GM18499 (cell line): ENCODE results near the gene PEAK1.

Experiments used
- ATAC-seq: cut with Tn5 transposase; IDR thresholded peaks from one replicate; pipeline ENCODE4 v1.9.1; 2021; ENCODE audit warnings: moderate number of reproducible peaks; ENCODE audit not compliant: insufficient read depth, unreplicated experiment

Gene PEAK1

DNA sequence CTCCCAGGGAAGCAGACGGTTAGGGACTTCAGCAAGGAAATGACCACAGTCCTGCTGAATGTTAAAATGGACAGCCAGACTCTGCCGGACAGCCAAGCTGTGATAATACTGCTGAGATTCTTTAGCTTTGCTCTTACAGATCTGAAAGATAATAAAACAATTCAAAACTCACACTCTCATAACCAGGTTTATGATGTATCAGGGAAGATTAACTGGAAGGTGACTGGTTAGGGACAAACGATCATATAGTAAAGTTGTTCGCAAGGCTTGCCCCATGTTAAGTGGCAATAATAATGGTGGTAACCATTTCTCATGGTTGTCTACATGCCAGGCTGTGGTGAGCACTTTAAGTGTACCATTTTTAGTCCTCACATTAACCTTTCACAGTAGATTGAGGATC lies 304.7 kb downstream of the PEAK1 start:
- no peak for ATAC-seq

- no peak for ATAC-seq
Measured at GRCh38 chr15:77112838-77113504, 306.9 kb downstream of the PEAK1 start.

DNA sequence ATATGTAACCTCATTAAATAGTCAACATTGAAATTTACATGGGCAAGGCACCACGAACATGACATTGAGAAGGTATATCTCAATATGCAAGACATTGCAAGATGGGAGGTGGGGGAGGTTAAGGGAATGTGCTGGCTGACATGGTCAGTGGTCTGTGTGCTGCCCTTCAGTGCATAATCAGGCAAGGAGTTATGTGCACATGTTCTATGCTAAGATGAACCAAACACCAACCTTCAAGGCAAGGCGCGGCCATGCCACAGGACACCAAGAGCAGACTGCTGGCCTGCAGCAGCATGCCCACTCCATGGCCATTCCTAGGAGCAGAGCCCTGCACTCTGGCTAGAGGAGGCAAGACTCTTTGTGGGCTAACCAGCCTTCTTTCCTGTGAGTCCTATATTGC lies 308.1 kb downstream of the PEAK1 start:
- no peak for ATAC-seq

DNA sequence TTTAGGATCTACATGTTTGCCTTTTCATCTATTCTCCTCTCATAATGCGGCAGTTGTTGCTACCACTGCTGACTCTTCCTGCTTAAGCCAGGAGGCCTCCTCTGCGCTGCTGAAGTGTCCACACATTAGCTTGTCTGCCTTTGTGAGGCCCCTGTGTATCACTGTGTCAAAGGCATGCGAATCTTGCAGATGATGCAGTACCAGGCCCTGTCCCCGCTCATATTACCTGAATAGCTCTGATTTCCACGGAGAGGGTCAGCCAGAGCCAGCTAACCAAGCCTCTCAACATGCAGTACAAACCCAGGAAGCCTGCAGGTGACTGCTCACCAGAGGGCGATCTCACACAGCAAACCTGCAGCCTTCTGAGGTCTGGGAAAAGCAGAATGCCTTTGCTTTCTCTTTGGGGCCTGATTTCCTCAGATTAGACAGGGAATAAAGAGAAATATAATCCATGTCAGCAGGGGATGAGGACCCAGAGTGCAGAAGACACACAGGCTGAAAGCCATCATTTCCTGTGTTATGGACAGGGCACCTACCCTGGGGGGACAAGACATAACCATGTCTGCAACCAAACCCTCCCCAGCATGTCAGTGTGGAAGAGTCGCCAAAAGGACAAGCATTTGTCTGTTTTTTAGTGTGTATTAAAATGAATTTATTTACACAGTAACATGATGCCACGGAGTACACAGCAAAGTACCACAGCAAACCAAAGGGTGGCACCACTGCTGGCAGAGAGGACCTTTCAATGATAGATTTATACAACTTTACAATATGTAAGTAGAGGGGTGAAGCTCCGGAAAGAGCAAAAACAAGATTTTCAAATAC lies 312.2 kb downstream of the PEAK1 start:
- ATAC-seq: no peak

DNA sequence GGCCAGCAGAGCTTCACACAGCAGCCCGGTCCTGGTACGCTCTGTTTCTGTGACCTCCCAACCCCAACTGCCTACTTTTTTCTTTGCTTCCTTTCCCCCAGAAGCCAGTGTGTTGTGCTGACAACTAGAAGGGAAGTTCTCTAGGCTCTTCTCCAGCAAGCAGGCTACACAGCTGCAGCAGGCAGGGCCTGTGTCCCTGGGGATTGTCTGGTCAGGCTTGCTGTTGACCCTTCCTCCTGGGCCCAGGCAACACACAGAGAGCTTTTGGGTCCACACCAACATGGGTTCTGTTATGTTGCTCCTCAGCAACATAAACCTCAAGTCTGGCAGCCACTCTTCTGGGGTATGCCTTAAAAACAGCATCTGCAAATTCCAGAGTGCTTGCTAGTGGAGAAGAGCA lies 312.8 kb downstream of the PEAK1 start:
- no peak for ATAC-seq

- no peak for ATAC-seq
Measured at GRCh38 chr15:77104155-77104554, 315.7 kb downstream of the PEAK1 start.

- no peak for ATAC-seq
Measured at GRCh38 chr15:77099741-77100463, 320.0 kb downstream of the PEAK1 start.

GRCh38 chr15:77098572-77098971 lies 321.3 kb downstream of the PEAK1 start:
- ATAC-seq: no peak

- ATAC-seq: no peak
Measured at GRCh38 chr15:77097921-77098320, 322.0 kb downstream of the PEAK1 start.

DNA sequence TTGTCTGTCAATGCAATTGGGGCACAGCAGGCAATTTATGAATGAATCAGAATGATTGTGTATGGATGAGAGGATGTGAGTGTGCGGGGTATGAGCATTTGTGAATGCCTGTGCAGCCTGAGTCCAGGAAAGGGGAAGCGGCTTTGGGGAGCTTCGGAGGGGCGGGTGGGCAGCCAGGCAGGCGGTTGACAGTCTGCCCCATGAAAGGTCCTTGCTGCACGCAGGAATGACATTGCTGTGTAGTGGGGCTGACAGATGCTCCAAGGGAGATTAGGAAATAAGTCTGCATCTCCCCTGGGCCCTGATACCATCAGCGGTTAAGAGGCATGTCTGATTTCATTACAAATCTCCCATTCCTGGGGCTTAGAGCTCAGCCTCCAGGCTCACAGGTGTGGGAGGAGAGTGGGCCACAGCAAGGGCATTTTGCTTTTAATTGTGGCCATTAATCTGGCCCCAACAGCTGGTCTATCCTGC lies 322.6 kb downstream of the PEAK1 start:
- no peak for ATAC-seq

DNA sequence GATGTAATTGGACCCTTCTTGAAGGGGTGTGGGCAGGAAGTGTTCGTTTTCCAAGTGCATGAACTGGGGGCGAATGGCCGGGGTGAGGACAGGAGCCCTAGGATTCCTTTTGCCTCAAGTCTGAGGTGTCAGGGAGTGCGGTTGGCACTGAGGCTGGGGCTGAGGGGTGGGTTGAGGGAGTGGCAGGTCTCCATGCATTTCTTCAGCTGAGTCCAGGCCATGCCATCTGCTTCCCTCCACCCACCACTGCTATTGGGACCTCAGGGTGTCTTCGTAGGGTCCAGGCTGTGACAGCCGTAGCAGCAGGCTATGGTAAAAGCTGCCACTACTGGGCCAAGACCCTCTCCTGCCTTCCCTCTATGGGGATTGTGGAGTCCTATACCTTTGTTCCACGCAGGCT lies 323.4 kb downstream of the PEAK1 start:
- ATAC-seq: no peak

DNA sequence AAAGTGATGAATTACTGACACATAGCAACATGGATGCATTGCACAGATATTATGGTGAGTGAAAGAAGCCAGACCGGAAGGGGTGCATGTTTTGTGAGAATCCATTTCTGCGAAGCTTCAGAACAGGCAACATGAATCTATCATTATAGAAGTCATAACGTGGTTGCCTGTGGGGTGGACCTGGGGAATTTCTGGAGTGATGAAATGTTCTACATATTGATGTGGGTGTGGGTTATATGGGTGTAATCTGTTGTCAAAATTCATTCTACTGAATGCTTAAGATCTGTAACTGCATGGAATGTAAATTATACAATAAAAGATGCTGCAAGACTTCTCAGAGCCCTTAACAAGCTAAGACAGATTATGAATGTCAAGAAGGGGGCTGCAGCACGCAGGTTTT lies 323.8 kb downstream of the PEAK1 start:
- no peak for ATAC-seq

DNA sequence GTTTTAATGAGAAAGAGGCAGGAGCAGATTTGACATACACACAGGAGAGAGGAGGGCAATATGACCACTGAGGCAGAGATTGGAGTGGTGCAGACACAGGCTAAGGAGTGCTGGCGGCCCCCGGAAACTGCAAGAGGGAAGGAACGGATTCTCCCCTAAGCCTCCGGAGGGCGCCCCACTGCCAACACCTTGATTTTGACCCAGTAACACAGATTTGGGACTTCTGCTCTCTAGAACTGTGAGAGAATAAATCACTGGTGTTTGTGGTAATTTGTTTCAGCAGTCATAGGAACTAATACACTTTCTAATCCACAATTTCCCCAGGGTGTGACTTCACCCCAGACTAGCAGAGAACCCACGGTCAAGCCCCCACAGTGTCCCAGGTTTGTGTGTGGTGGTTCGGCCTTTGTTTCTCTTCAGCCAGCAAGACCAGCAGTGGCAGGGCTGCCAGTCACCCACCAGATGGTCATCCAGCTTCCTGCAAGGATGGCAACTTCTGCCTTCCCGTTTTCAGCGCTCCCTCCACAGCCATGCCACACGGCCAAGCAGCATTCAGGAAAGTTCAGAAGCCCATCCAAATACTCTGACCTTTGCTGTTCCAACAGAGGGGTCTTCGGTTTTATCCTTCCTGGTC lies 325.4 kb downstream of the PEAK1 start:
- no peak for ATAC-seq

- ATAC-seq: no peak
Measured at GRCh38 chr15:77093436-77093835, 326.5 kb downstream of the PEAK1 start.

DNA sequence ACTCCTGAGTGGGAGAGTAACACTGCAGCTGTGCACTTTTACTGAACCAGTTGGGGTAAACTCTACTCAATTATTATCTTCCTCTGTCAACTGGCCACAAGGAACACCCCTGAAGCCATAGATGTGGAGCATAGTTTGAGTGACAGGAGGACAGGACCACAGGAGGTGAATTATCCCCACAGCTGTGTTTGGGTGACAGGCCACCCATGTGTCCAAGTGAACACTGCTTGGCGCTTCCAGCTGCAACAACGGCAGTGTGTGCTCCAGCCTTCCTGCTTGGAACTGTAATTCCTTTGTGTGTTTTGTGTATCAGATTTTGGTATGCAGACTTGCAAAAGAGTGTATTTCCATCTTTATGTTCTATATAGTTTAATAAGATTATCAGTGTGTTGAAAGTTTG lies 328.8 kb downstream of the PEAK1 start:
- no peak for ATAC-seq

DNA sequence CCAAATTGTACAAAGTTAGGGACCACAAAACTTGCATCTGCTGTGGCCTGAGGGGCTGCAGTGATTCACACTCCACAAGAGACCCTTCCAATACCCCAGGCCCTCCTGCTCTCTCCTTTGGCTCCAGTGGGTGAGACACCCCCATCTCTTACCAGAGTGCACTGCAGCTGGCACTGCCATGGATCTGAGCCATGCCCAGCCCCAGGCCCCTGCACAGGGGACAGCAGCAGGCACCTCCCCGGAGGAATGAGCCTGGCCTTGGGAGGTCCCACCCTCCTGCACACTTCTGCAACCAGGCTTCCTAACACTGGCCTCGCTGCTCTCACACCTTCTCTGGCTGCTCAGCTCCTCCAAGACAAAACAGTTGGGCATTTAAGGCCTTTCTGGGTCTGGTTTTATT lies 332.7 kb downstream of the PEAK1 start:
- no peak for ATAC-seq

DNA sequence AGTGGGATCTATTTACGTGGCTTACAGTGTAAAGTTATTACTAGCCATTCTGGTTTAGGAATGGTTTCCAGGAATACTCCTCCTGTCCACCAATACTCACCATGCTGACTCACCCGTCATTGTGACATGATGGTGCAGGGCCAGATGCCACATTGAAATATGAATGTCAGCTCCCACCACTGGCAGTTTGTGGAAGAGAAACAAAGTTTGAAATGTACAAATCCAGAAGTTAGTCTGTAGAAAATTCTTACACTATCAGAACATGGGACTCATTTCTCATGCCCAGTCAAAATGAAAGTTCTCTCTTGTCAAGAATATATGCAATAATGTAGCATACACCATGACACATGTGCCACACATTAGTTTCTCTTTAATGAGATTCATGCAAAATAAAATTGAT lies 334.6 kb downstream of the PEAK1 start:
- ATAC-seq: no peak

GRCh38 chr15:77084436-77084835 lies 335.5 kb downstream of the PEAK1 start:
- ATAC-seq: no peak

- ATAC-seq: no peak
Measured at GRCh38 chr15:77083381-77084160, 336.3 kb downstream of the PEAK1 start.

- ATAC-seq: no peak
Measured at GRCh38 chr15:77081971-77082370, 337.9 kb downstream of the PEAK1 start.
